MM.1S (cell line): ENCODE data around the gene PIP4K2A.

ENCODE experiments used
- DNase-seq: peaks from one replicate; pipeline ENCODE4 v3.0.0-alpha.2; 2015
- H2AFZ ChIP-seq: fragments of 300-600 bp; sonication (generic); 2 replicates; pipeline ENCODE4 v1.6.0; 2016; ENCODE audit warnings: antibody characterized with exemption, low read length
- H3F3A ChIP-seq: fragments of 300-600 bp; sonication (generic); 2 replicates; pipeline ENCODE4 v1.6.1; 2016; ENCODE audit warnings: mild to moderate bottlenecking, antibody characterized with exemption, low read length, moderate library complexity, mixed read lengths; ENCODE audit not compliant: insufficient read depth
- H3K27ac ChIP-seq: fragments of 300-600 bp; sonication (generic); 2 replicates; pipeline ENCODE4 v1.5.1; 2016; ENCODE audit warnings: mild to moderate bottlenecking, low read length
- H3K27me3 ChIP-seq: fragments of 300-600 bp; sonication (generic); replicated peaks from 2 replicates; pipeline ENCODE4 v1.6.0; 2016; ENCODE audit warnings: low read length; ENCODE audit not compliant: insufficient read depth
- H3K36me3 ChIP-seq: fragments of 300-600 bp; sonication (generic); replicated peaks from 2 replicates; pipeline ENCODE4 v1.6.1; 2016; ENCODE audit warnings: mild to moderate bottlenecking, low read length, mixed read lengths; ENCODE audit not compliant: insufficient read depth
- H3K4me1 ChIP-seq: fragments of 300-600 bp; sonication (generic); 2 replicates; pipeline ENCODE4 v1.6.1; 2016; ENCODE audit warnings: low read length, mixed read lengths
- H3K4me2 ChIP-seq: fragments of 300-600 bp; sonication (generic); 2 replicates; pipeline ENCODE4 v1.6.0; 2016; ENCODE audit warnings: low read depth, low read length
- H3K4me3 ChIP-seq: fragments of 300-600 bp; sonication (generic); 2 replicates; pipeline ENCODE4 v1.5.1; 2016; ENCODE audit warnings: low read length, mixed read lengths
- H3K79me2 ChIP-seq: fragments of 300-600 bp; sonication (generic); 2 replicates; pipeline ENCODE4 v1.6.1; 2016; ENCODE audit warnings: mixed run types, low read length, mixed read lengths
- H3K9ac ChIP-seq: fragments of 300-600 bp; sonication (generic); 2 replicates; pipeline ENCODE4 v1.6.1; 2016; ENCODE audit warnings: low read length, mixed read lengths
- H3K9me2 ChIP-seq: fragments of 300-600 bp; sonication (generic); replicated peaks from 2 replicates; pipeline ENCODE4 v1.6.1; 2016; ENCODE audit warnings: mild to moderate bottlenecking, low read length, mixed read lengths; ENCODE audit not compliant: insufficient read depth
- H3K9me3 ChIP-seq: fragments of 300-600 bp; sonication (generic); replicated peaks from 2 replicates; pipeline ENCODE4 v1.6.1; 2016; ENCODE audit warnings: mild to moderate bottlenecking, low read length, mixed read lengths; ENCODE audit not compliant: insufficient read depth
- H4K20me1 ChIP-seq: fragments of 300-600 bp; sonication (generic); 2 replicates; pipeline ENCODE4 v1.6.1; 2016; ENCODE audit warnings: mild to moderate bottlenecking, low read length, moderate library complexity, mixed read lengths; ENCODE audit not compliant: insufficient read depth
- EZH2 ChIP-seq: fragments of 300-600 bp; sonication (generic); optimal IDR thresholded peaks from 2 replicates; pipeline ENCODE3; 2017; ENCODE audit warnings: low read depth, mild to moderate bottlenecking, antibody characterized with exemption, low read length, mixed read lengths
- EZH2phosphoT487 ChIP-seq: fragments of 300-600 bp; sonication (generic); IDR thresholded peaks from 2 replicates; pipeline ENCODE4 v1.6.1; 2018; ENCODE audit warnings: antibody characterized with exemption, low read length
- TF ChIP-seq, protein P1 (sequence below): fragments of 300-600 bp; sonication (generic); IDR thresholded peaks from 2 replicates; pipeline ENCODE4 v1.5.1; 2016; ENCODE audit warnings: antibody characterized with exemption, low read length, mixed read lengths

Gene PIP4K2A

GRCh38 chr10:22536620-22537019, 177.8 kb downstream of the PIP4K2A start:
- no peaks in the 10 kb centered on the region for H3K9me2 ChIP-seq
- no peaks in the 10 kb centered on the region for H3K79me2 ChIP-seq
- H3K4me1 ChIP-seq, result no peaks in the 10 kb centered on the region
- no peak overlapping the region for H3K9ac ChIP-seq
- H3K4me3 ChIP-seq, result no peak overlapping the region
- no peaks in the 10 kb centered on the region for H3F3A ChIP-seq
- H2AFZ ChIP-seq, result no peak overlapping the region
- H4K20me1 ChIP-seq, result no peaks in the 10 kb centered on the region
- no peak for DNase-seq
- H3K27me3 ChIP-seq, result no peaks in the 10 kb centered on the region
- TF ChIP-seq EZH2 (no peak), EZH2phosphoT487 (no peak)
- TF ChIP-seq, protein P1, sequence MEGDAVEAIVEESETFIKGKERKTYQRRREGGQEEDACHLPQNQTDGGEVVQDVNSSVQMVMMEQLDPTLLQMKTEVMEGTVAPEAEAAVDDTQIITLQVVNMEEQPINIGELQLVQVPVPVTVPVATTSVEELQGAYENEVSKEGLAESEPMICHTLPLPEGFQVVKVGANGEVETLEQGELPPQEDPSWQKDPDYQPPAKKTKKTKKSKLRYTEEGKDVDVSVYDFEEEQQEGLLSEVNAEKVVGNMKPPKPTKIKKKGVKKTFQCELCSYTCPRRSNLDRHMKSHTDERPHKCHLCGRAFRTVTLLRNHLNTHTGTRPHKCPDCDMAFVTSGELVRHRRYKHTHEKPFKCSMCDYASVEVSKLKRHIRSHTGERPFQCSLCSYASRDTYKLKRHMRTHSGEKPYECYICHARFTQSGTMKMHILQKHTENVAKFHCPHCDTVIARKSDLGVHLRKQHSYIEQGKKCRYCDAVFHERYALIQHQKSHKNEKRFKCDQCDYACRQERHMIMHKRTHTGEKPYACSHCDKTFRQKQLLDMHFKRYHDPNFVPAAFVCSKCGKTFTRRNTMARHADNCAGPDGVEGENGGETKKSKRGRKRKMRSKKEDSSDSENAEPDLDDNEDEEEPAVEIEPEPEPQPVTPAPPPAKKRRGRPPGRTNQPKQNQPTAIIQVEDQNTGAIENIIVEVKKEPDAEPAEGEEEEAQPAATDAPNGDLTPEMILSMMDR, result no peak
- no peaks in the 10 kb centered on the region for H3K9me3 ChIP-seq
- H3K27ac ChIP-seq, result no peak overlapping the region
- H3K4me2 ChIP-seq, result no peak overlapping the region
- no peaks in the 10 kb centered on the region for H3K36me3 ChIP-seq

- Histone ChIP-seq H3K9me3 (no peaks in the 10 kb centered on the region), H3K27me3 (no peaks in the 10 kb centered on the region), H3K9ac (no peak overlapping the region), H3F3A (no peaks in the 10 kb centered on the region), H3K9me2 (no peaks in the 10 kb centered on the region), H3K27ac (no peak overlapping the region), H2AFZ (no peak overlapping the region), H3K79me2 (no peaks in the 10 kb centered on the region), H3K4me3 (no peak overlapping the region), H3K4me1 (no peaks in the 10 kb centered on the region), H3K36me3 (no peaks in the 10 kb centered on the region), H4K20me1 (no peaks in the 10 kb centered on the region), H3K4me2 (no peak overlapping the region)
- no peak for DNase-seq
- TF ChIP-seq EZH2 (no peak), EZH2phosphoT487 (no peak)
- TF ChIP-seq, protein P1, result no peak
These were observed 179.4 kb downstream of the PIP4K2A start for GRCh38 chr10:22534849-22535604.

DNA sequence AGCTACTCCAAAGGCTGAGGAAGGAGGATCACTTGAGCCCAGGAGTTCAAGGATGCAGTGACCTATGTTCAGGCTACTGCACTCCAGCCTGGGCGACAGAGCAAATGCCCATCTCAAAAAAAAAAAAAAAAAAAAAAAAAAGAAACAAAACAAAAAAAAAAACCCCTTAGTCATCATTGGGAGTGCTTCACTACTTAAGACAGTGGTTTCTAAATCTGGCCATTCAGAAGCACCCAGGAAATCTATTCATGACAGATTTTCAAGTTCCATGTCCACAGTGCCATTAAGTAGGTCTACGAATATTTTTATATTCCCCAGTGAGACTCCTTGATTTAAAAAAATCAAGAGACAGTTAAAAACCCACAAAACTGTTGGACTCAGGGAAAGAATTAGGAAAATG, 182.9 kb downstream of the PIP4K2A start:
- Histone ChIP-seq H3K36me3 (no peaks in the 10 kb centered on the region), H2AFZ (no peak overlapping the region), H3K79me2 (no peaks in the 10 kb centered on the region), H3F3A (no peaks in the 10 kb centered on the region), H3K9ac (no peak overlapping the region), H3K4me2 (no peak overlapping the region), H3K27me3 (no peaks in the 10 kb centered on the region), H3K4me3 (no peak overlapping the region), H4K20me1 (no peaks in the 10 kb centered on the region), H3K9me2 (no peaks in the 10 kb centered on the region), H3K9me3 (no peaks in the 10 kb centered on the region), H3K27ac (no peak overlapping the region), H3K4me1 (no peaks in the 10 kb centered on the region)
- TF ChIP-seq, protein P1, result no peak
- no peak for TF ChIP-seq EZH2
- no peak for TF ChIP-seq EZH2phosphoT487
- no peak for DNase-seq
